ENCODE data around the gene LAMTOR1.

Gene LAMTOR1

GRCh38 chr11:72081821-72082453, 21.2 kb downstream of the LAMTOR1 start:
- no peak for DNase-seq (ENCODE audit: low spot score)

DNA sequence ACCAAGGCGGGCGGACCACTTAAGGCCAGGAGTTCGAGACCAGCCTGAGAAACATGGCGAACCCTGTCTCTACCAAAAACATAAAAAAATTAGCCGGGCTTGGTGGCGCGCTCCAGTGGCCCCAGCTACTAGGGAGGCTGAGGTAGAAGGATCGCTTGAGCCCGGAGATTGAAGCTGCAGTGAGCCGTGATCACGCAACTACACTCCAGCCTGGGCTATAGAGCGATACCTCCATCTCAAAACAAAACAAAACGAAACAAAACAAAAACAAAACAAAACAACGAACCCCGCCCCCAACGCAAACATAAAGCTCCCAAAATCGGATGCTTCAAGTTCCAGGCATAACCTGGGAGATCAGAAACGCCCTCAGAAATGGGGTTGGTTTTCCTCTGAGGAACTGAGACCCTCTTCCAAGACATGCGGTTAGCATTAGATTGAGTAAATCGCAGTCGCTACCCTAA, 21.9 kb downstream of the LAMTOR1 start:
- DNase-seq (ENCODE audit: low spot score) = no peak

GRCh38 chr11:72080326-72081183, 22.5 kb downstream of the LAMTOR1 start, which contains the start of the genes LRRC51 and NUMA1:
TSS of gene LRRC51 (plus strand) at chr11:72080850. CDS start at chr11:72089084, 8,234 bp downstream.
TSS of gene NUMA1 (minus strand) at chr11:72080542. CDS start at chr11:72035943, 44,599 bp downstream.
- peak; percentile 100 for DNase-seq (ENCODE audit: low spot score)

DNA sequence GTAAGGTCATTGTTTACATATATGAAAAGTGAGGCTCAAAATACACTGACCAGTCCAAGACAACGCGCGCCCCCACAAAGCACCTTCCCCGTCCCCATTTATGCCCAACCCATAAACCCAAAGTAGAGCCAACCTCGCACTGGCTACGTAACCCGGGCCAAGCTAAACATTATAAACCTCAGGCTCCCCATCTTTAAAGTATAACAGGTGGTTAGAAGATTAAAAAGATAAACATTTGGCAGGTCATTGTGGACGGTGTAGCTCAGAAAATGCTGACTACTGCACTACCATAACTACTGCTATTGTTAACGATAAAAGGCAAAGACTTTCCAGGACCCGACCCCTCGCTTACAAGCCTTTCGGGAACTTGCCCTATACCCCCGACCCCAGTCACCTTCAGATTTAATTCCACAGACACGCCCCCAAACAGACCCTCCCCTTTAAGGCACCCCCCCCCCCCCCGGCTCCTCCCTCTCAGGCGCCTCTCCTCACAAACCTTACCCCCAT, 23.2 kb downstream of the LAMTOR1 start:
- no peak for DNase-seq (ENCODE audit: low spot score)

DNA sequence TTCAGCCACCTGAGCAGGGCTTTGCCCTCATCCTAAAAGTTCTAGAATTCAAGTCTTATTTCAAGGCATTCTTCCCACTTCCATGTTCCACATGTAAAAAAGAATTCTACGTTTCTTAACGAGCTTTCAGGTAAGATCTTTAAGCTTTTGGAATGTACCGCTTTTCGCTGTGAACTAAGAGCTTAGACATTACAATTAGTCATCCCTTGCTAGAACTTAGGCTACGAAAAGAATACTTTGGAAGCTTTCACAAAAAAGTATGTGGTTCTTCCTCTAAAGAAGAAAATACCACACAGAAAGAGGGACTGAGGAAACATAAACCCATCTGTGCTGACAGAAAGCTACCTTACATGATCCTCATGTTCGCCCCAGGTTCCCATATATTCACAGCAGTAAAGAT, 24.6 kb downstream of the LAMTOR1 start:
- no peak for DNase-seq (ENCODE audit: low spot score)

DNA sequence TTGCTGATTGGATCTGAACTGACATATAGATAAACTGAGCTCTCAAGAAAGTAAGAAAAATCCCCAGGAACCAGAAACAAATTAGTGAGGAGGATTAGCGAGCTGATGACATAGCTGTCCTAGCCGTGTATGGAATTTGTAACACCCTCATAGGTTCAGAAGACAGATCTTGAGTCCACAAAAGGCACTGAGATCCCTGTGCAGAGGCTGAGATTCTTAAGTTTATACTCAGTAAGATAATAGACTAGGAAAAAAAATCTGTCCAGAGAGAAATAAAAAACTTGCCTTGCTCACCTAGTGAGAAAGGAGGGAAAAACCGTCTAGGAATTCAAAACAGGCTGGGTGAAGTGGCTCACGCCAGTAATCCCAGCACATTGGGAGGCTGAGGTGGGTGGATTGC, 27.3 kb downstream of the LAMTOR1 start:
- no peak for DNase-seq (ENCODE audit: low spot score)

GRCh38 chr11:72075109-72075508, 28.0 kb downstream of the LAMTOR1 start:
- no peak for DNase-seq (ENCODE audit: low spot score)

GRCh38 chr11:72072348-72072747, 30.7 kb downstream of the LAMTOR1 start:
- DNase-seq (ENCODE audit: low spot score) = no peak

- no peak for DNase-seq (ENCODE audit: low spot score)
Measured at GRCh38 chr11:72070491-72070890, 32.6 kb downstream of the LAMTOR1 start.

DNA sequence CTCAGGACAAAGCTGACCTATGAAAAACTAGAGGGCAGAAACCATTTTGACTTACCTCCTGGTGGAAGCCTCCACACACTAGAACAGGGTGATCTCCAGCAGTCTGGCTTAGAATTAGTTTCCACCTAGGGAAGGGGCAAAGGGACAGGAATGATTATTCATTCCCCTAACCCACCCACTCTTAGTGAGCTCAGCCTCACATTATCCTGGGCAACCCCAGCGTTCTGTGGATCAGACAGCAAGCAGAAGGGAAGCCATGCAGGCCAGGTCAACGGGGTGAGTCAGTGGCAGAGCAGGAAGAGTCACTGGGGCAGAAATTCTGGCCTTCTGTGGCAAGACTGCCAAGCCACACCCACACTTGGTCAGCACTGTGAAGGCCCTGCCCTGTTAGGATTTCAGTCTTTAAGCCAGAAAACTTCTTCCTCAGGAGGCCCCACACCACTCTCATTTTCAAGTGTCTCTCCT, 33.3 kb downstream of the LAMTOR1 start:
- DNase-seq (ENCODE audit: low spot score) = no peak

DNA sequence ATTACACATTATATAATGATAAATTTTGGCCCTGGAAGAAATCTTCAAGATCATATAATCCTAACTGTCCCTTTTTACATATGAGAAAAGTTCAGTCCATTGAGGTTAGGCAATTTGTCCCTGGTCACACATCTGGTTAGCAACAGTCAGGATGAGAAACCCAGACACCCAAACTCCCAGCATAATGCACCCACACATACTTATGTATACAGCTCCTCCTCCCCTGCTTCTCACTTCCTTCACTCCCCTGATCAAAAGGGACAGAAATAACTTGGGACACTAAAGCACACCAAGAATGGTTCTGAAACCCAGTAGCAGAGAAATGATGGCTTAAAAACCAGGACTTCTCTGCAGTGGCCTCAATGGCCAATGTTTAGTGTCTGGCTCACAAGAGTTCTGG, 33.9 kb downstream of the LAMTOR1 start:
- DNase-seq (ENCODE audit: low spot score) = no peak

DNA sequence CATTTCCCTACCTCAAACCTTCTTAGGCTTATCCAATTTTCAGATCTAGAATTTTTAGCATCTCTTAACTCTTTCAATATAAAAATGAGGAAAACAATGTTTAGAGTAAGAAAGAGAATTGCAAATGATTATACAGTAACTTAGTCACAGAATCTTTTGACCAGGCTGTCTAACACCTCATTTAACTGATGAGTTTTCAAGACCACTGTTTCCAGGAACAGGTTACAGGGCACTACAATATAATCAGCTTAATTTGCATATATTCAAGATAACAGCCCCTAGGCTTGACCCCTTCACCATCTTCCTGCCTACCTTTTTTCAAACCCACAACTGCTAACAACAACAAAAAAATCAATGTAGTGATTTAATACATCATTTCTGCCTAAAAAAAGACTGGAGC, 35.4 kb downstream of the LAMTOR1 start:
- DNase-seq (ENCODE audit: low spot score) = no peak

DNA sequence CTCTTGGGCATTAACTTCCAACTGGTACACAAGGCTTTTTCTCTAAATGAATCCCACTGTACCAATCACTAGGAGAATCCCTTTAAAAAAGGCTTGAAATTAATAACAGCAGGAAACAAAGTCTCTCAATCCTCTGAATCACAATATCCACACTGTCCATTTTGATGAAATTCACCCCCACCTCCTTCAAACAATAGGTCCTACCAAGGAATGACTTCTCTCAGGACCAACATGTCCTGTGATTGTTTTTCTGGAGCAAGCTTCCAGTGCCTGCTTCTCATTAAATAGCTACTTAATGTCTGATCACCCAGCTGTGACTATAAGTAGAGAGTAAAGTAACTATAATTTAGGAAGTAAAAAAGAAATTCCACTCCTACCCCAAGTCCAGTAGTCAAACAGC, 35.8 kb downstream of the LAMTOR1 start:
- DNase-seq (ENCODE audit: low spot score) = no peak

DNA sequence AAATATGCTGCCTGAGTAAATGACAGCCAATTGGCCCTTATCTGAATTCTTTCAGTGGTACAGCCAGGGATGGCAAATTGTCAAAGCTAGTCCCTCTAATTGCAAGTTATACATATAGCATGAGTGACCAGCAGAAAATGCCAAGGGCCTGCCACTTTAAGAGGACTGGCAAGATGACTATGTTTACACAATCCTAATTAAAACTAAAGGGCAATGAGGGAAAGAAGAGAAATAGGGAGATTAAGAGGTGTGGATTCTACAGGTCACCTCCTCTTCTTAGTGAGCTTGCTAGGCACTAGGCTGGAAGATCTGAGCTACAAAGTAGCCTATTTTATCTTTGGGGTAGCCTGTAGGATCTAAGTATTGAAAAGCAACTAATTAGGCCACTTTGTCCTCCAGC, 36.2 kb downstream of the LAMTOR1 start:
- no peak for DNase-seq (ENCODE audit: low spot score)

- DNase-seq (ENCODE audit: low spot score) = no peak
Measured at GRCh38 chr11:72061739-72062396, 41.2 kb downstream of the LAMTOR1 start.

DNA sequence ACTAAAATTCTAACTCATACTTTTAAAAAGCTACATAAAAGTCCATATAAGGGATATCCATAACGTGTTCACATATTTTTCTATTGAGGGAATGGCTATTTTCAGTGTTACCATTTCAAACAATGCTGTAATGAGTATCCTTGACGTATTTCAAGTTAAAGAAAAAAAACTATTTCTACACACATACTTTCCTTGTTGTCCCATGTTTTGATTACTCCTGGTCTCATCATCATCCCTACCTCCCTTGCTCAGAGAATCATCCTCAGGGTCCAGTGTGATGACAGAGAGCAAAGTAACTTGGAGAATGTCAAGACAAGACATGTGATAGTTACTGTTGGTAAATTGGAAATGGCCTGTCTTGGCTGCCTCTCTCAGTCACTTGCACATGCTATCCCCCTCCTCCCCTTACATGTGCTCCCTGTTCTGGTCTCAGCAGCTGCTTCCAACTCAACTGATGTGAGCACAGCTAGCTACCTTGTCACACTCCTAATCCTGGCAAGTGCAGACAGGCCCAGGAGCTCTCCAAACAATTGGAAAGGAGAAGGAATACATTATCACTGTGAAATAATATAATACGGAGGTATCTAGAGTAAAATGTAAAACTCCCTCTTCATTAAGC, 44.6 kb downstream of the LAMTOR1 start:
- no peak for DNase-seq (ENCODE audit: low spot score)

- no peak for DNase-seq (ENCODE audit: low spot score)
Measured at GRCh38 chr11:72048766-72049460, 54.2 kb downstream of the LAMTOR1 start.

All from putamen (tissue), 1 donor.